Vagina (tissue), 2 donors: Measurements from ENCODE around the gene MED13L.

Experiments
- CTCF ChIP-seq, 3 experiments: fragments of 450-650 bp in 2 of 3; fragments of 200-600 bp in 1 of 3; sonication (generic) in 1 of 3; IDR thresholded peaks; one replicate each; pipeline ENCODE4 v1.5.1; 2017 to 2019; ENCODE audit warnings: antibody characterized with exemption in 3 of 3, mild to moderate bottlenecking in 2 of 3, moderate library complexity in 2 of 3
- POLR2A ChIP-seq, 2 donors: fragments of 450-650 bp; IDR thresholded peaks; one replicate each; pipeline ENCODE4 v1.6.1; 2017; ENCODE audit warnings: antibody characterized with exemption in 2 of 2, mild to moderate bottlenecking in 2 of 2, moderate library complexity in 2 of 2
- POLR2AphosphoS5 ChIP-seq, 2 donors: sonication (generic); formaldehyde crosslinking; IDR thresholded peaks; one replicate each; pipeline ENCODE4 v1.9.0; 2017; ENCODE audit warnings: antibody characterized with exemption in 2 of 2, mild to moderate bottlenecking in 2 of 2, low read depth in 1 of 2; ENCODE audit not compliant: insufficient read depth in 1 of 2

GRCh38 chr12:116121453-116121871 lies 156.0 kb downstream of the MED13L start:
- TF ChIP-seq CTCF (IDR thresholded peaks at IDR 0.05) = no peak
- no peak for TF ChIP-seq POLR2A (IDR thresholded peaks at IDR 0.05)
- TF ChIP-seq POLR2AphosphoS5 (IDR thresholded peaks at IDR 0.05; ENCODE audit: insufficient read depth in 1 of 2, low read depth in 1 of 2) = no peak
